Measurements from ENCODE around the gene TAS2R39.

The TAS2R39 gene

GRCh38 chr7:143217806-143218205 is 34.6 kb downstream of the TAS2R39 start:
- no peak for DNase-seq

- DNase-seq: no peak
Measured at GRCh38 chr7:143221286-143221685, 38.1 kb downstream of the TAS2R39 start.

GRCh38 chr7:143221737-143222136 is 38.5 kb downstream of the TAS2R39 start, which contains the start of gene TAS2R40:
TSS of gene TAS2R40 (plus strand) at chr7:143222037. CDS start at chr7:143222079, 42 bp downstream.
- no peak for DNase-seq

- DNase-seq: no peak
Measured at GRCh38 chr7:143222782-143223181, 39.6 kb downstream of the TAS2R39 start.

GRCh38 chr7:143223784-143224183 is 40.6 kb downstream of the TAS2R39 start:
- no peak for DNase-seq

- DNase-seq: no peak
Measured at GRCh38 chr7:143225047-143225446, 41.8 kb downstream of the TAS2R39 start.

GRCh38 chr7:143227806-143228205 is 44.6 kb downstream of the TAS2R39 start:
- no peak for DNase-seq

- no peak for DNase-seq
Measured at GRCh38 chr7:143229054-143229790, 46.0 kb downstream of the TAS2R39 start.

GRCh38 chr7:143230602-143231457 is 47.6 kb downstream of the TAS2R39 start:
- DNase-seq: no peak

All from hematopoietic multipotent progenitor cell treated with erythropoietin and hydrocortisone succinate and interleukin-3 and kit ligand, for 8 days (in vitro differentiated cells).